ENCODE results near the gene MLANA.

GRCh38 chr9:5958273-5958672, 67.6 kb downstream of the MLANA start:
- TF ChIP-seq CTCF (conservative IDR thresholded peaks at IDR 0.05; ENCODE audit: low read length): no peak
- TF ChIP-seq EZH2phosphoT487 (IDR thresholded peaks at IDR 0.05; ENCODE audit: borderline replicate concordance): no peak
